ENCODE results near the gene FOXO3B.
"Not testable (repeated sequence)": the region's sequence is repeated elsewhere in the genome, so short reads cannot be mapped to it uniquely, and the experiment has no call there.

Gene FOXO3B

GRCh38 chr17:18644291-18644690, 37.8 kb downstream of the FOXO3B start, which contains the start of gene TBC1D28:
TBC1D28 (minus strand) TSS chr17:18644391; CDS start chr17:18641352, 3,039 bp downstream.
- not testable (repeated sequence) for DNase-seq

DNA sequence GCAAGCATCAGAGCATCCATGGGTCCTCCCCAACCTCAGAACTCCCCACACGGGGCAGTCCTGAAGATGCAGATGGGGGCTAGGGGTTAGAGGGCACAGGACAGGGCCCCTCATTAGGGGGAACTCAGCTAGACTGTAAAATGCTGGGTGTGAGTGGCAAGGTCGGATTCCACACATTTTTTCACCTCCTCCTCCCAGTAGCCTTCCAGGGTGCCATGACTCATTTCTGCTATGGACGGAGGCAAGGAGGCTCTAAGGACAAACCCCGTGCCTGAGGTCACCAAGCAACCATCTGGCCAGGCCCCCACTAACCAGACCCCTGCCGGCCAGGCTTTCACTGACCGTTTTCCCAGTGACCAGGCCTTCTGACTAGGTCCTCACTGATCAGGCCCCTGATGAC, 39.0 kb downstream of the FOXO3B start:
- DNase-seq, result not testable (repeated sequence)

DNA sequence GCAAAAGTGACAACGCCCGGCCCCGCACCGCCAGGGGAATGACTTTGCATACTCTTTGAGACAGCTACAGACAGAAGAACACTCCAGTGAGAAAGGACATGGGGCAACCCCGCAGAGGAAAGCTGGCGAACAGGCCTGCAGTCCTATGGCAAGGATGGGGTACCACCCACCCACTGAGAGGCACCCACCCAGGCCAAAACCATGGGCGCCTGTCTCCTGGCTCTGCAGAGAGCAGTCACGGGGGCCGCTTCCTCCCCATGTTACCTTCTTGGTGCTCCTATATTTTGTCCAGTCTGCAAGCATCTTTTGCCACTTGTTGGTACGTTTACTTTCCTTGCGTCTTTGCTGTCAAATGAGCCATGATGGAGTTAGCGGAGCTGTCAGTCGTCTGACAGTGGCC, 43.8 kb downstream of the FOXO3B start:
- not testable (repeated sequence) for DNase-seq

- DNase-seq, result not testable (repeated sequence)
Observed at GRCh38 chr17:18636237-18636636, 45.9 kb downstream of the FOXO3B start.

DNA sequence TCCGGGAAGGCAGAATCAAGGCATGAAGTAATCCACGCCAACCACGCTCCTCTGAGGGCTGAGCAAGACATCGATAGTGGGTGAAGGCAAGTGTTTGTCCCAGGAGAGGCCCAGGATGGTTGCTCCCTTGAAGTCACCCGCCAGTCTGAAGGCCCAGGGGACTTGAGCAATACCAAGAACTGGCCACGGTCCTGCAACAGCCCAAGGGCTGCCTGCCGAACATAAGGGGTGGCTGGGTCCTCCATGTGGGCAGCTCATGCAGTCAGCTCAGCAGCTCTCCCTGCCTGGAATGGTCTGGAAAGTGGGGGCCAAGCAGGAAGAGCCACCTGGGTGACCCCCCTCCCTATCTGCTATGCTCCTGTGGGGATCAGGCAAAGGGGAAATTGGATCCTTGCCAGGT, 46.3 kb downstream of the FOXO3B start:
- not testable (repeated sequence) for DNase-seq

DNA sequence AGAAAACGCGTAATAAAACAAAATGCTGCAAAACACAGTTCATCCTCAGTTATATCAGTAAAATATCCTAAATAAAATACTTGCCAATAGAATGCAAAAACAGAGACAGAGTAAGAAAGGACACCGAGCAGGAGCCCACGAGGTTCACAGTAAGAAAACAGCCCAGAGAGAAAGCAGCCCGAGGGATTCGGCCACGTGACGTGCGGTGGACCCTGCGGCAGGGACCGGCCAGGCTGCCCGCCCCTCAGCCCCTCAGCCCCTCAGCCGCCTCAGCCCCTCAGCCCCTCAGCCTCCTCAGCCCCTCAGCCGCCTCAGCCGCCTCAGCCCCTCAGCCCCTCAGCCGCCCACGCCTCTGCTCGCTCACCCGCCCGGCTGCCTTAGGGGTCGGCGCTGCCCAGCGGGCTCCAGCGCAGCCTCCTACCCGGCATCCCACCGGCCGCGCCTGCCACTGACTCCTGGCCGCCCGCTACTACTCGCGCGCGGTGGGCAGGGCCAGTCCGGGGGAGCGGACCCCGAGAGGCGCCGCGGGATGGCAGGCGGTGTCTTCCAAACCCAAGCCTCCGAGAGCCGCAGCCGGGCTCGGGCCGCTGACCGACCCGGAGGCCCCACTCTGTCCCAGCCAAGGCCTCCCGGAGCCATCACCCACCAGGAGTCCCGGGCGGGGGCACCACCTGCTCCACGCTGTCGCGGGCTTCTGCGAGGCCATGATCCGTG, 47.4 kb downstream of the FOXO3B start:
- DNase-seq, result not testable (repeated sequence)

All from NCI-H2107 (cell line).